Loucy (cell line): Measurements from ENCODE around the gene INPP4B.

Source experiments
- H2AFZ ChIP-seq: fragments of 200-600 bp; sonication (generic); 2 replicates; pipeline ENCODE4 v1.6.0; 2016; ENCODE audit warnings: antibody characterized with exemption, mild to moderate bottlenecking, low read length, moderate library complexity
- H3F3A ChIP-seq: fragments of 200-600 bp; 2 replicates; pipeline ENCODE4 v1.6.0; 2016; ENCODE audit warnings: antibody characterized with exemption, low read depth, mild to moderate bottlenecking
- H3K27me3 ChIP-seq: fragments of 200-600 bp; sonication (generic); 2 replicates; pipeline ENCODE4 v1.6.1; 2014; ENCODE audit warnings: low read length, mild to moderate bottlenecking; ENCODE audit not compliant: insufficient read depth, poor library complexity, severe bottlenecking
- H3K36me3 ChIP-seq: fragments of 200-600 bp; sonication (generic); 2 replicates; pipeline ENCODE4 v1.6.1; 2016; ENCODE audit warnings: low read length; ENCODE audit not compliant: insufficient read depth
- H3K4me1 ChIP-seq: fragments of 200-600 bp; sonication (generic); 2 replicates; pipeline ENCODE4 v1.5.1; 2014; ENCODE audit warnings: low read length, mild to moderate bottlenecking; ENCODE audit not compliant: insufficient read depth, poor library complexity, severe bottlenecking
- H3K4me2 ChIP-seq: fragments of 200-600 bp; sonication (generic); 2 replicates; pipeline ENCODE4 v1.6.0; 2014; ENCODE audit warnings: antibody characterized with exemption, low read length, low read depth, mild to moderate bottlenecking; ENCODE audit not compliant: poor library complexity, severe bottlenecking
- H3K4me3 ChIP-seq: fragments of 200-600 bp; sonication (generic); 2 replicates; pipeline ENCODE4 v1.5.1; 2014; ENCODE audit warnings: low read length, mild to moderate bottlenecking, mixed read lengths; ENCODE audit not compliant: poor library complexity, severe bottlenecking
- H3K79me2 ChIP-seq: fragments of 200-600 bp; sonication (generic); 2 replicates; pipeline ENCODE4 v1.6.1; 2014; ENCODE audit warnings: low read length; ENCODE audit not compliant: insufficient read depth
- H3K9ac ChIP-seq: fragments of 200-600 bp; sonication (generic); 2 replicates; pipeline ENCODE4 v1.6.0; 2014; ENCODE audit warnings: mild to moderate bottlenecking, low read depth, low read length, moderate library complexity; ENCODE audit not compliant: poor library complexity, severe bottlenecking
- H3K9me2 ChIP-seq: fragments of 200-600 bp; sonication (generic); replicated peaks from 2 replicates; pipeline ENCODE4 v1.6.1; 2016; ENCODE audit warnings: low read depth, low read length, mixed read lengths
- H3K9me3 ChIP-seq: fragments of 200-600 bp; sonication (generic); 2 replicates; pipeline ENCODE4 v1.6.1; 2014; ENCODE audit warnings: mild to moderate bottlenecking, antibody characterized with exemption, low read length, low read depth; ENCODE audit not compliant: insufficient read depth
- H4K20me1 ChIP-seq: fragments of 200-600 bp; sonication (generic); 2 replicates; pipeline ENCODE4 v1.6.0; 2014; ENCODE audit warnings: antibody characterized with exemption, low read length, mild to moderate bottlenecking; ENCODE audit not compliant: insufficient read depth, poor library complexity, severe bottlenecking
- EZH2phosphoT487 ChIP-seq: fragments of 200-600 bp; IDR thresholded peaks from 2 replicates; pipeline ENCODE4 v1.6.1; 2018; ENCODE audit warnings: antibody characterized with exemption, mild to moderate bottlenecking, moderate library complexity, borderline replicate concordance
- TF ChIP-seq, protein P1 (sequence below): fragments of 200-600 bp; sonication (generic); conservative IDR thresholded peaks from 2 replicates; pipeline ENCODE4 v1.5.1; 2014; ENCODE audit warnings: mild to moderate bottlenecking, antibody characterized with exemption, low read length

INPP4B gene

DNA sequence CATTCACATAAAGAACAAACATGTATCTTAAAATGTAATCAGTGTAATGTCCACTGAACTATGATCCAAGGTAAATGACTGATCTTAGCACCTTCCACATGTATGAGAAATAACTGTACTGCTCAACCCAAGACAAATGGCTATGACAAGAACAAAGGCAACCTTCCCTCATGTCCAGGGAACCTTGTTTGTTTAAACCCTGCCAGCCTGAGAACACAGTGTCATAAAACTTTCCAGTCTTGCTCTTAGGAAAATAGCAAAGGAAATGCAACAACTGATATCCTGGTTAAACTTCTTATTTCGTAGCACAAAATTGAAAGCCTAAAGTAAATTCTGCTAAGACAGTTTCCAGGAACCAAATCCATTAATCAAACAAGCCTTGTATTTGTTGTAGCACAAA lies 715.4 kb downstream of the INPP4B start:
- Histone ChIP-seq H3K9me2 (no peaks in the 10 kb centered on the region), H3K4me2 (no peak overlapping the region), H2AFZ (no peak overlapping the region)

GRCh38 chr4:142129931-142130330 lies 716.2 kb downstream of the INPP4B start:
- Histone ChIP-seq H4K20me1 (no peaks in the 10 kb centered on the region), H3K79me2 (no peaks in the 10 kb centered on the region), H3F3A (no peaks in the 10 kb centered on the region), H3K27me3 (no peaks in the 10 kb centered on the region), H3K9me2 (no peaks in the 10 kb centered on the region), H2AFZ (no peak overlapping the region), H3K4me3 (no peak overlapping the region), H3K9ac (no peak overlapping the region), H3K4me2 (no peak overlapping the region), H3K36me3 (peaks cover 5% of the 10 kb centered on the region; the same call in 1 of the 2 replicates), H3K9me3 (no peaks in the 10 kb centered on the region), H3K4me1 (peaks cover 23% of the 10 kb centered on the region)
- TF ChIP-seq EZH2phosphoT487, result no peak

More for the DNA sequence above, 715.4 kb downstream of the INPP4B start:
- no peaks in the 10 kb centered on the region for H3K9me3 ChIP-seq
- no peaks in the 10 kb centered on the region for H3K79me2 ChIP-seq
- H3F3A ChIP-seq, result no peaks in the 10 kb centered on the region
- H3K9ac ChIP-seq, result no peak overlapping the region
- H3K4me1 ChIP-seq, result peaks cover 23% of the 10 kb centered on the region
- H3K27me3 ChIP-seq, result no peaks in the 10 kb centered on the region
- no peak overlapping the region for H3K4me3 ChIP-seq
- peaks cover 12% of the 10 kb centered on the region; the same call in 1 of the 2 replicates for H3K36me3 ChIP-seq
- H4K20me1 ChIP-seq, result no peaks in the 10 kb centered on the region
- TF ChIP-seq EZH2phosphoT487, result no peak
- TF ChIP-seq, protein P1, sequence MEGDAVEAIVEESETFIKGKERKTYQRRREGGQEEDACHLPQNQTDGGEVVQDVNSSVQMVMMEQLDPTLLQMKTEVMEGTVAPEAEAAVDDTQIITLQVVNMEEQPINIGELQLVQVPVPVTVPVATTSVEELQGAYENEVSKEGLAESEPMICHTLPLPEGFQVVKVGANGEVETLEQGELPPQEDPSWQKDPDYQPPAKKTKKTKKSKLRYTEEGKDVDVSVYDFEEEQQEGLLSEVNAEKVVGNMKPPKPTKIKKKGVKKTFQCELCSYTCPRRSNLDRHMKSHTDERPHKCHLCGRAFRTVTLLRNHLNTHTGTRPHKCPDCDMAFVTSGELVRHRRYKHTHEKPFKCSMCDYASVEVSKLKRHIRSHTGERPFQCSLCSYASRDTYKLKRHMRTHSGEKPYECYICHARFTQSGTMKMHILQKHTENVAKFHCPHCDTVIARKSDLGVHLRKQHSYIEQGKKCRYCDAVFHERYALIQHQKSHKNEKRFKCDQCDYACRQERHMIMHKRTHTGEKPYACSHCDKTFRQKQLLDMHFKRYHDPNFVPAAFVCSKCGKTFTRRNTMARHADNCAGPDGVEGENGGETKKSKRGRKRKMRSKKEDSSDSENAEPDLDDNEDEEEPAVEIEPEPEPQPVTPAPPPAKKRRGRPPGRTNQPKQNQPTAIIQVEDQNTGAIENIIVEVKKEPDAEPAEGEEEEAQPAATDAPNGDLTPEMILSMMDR, result no peak

GRCh38 chr4:142129473-142129872 lies 716.6 kb downstream of the INPP4B start:
- H3K4me2 ChIP-seq, result no peak overlapping the region
- TF ChIP-seq, protein P1, result no peak
- TF ChIP-seq EZH2phosphoT487, result no peak
- H4K20me1 ChIP-seq, result no peaks in the 10 kb centered on the region
- H3K79me2 ChIP-seq, result no peaks in the 10 kb centered on the region
- H3K4me3 ChIP-seq, result no peak overlapping the region
- no peak overlapping the region for H3K9ac ChIP-seq
- H2AFZ ChIP-seq, result no peak overlapping the region
- no peaks in the 10 kb centered on the region for H3K9me3 ChIP-seq
- H3K4me1 ChIP-seq, result peaks cover 23% of the 10 kb centered on the region
- H3K36me3 ChIP-seq, result peaks cover 5% of the 10 kb centered on the region; the same call in 1 of the 2 replicates
- H3K27me3 ChIP-seq, result no peaks in the 10 kb centered on the region
- no peaks in the 10 kb centered on the region for H3K9me2 ChIP-seq
- no peaks in the 10 kb centered on the region for H3F3A ChIP-seq

GRCh38 chr4:142128529-142128928 lies 717.6 kb downstream of the INPP4B start:
- Histone ChIP-seq H3K79me2 (no peaks in the 10 kb centered on the region), H3K9me3 (no peaks in the 10 kb centered on the region), H2AFZ (no peak overlapping the region), H3K9me2 (no peaks in the 10 kb centered on the region), H3K4me1 (peaks cover 23% of the 10 kb centered on the region), H3K9ac (no peak overlapping the region), H3K36me3 (peaks cover 8% of the 10 kb centered on the region; the same call in 1 of the 2 replicates), H3F3A (no peaks in the 10 kb centered on the region), H3K27me3 (no peaks in the 10 kb centered on the region), H4K20me1 (no peaks in the 10 kb centered on the region), H3K4me3 (no peak overlapping the region), H3K4me2 (no peak overlapping the region)
- TF ChIP-seq EZH2phosphoT487, result no peak
- TF ChIP-seq, protein P1, result no peak
